Vagina (tissue), 2 donors: ENCODE results near the gene CHMP6.

Experiments
- POLR2A ChIP-seq, 2 donors: fragments of 450-650 bp; IDR thresholded peaks; one replicate each; pipeline ENCODE4 v1.6.1; 2017; ENCODE audit warnings: antibody characterized with exemption in 2 of 2, mild to moderate bottlenecking in 2 of 2, moderate library complexity in 2 of 2
- POLR2AphosphoS5 ChIP-seq, 2 donors: sonication (generic); formaldehyde crosslinking; IDR thresholded peaks; one replicate each; pipeline ENCODE4 v1.9.0; 2017; ENCODE audit warnings: antibody characterized with exemption in 2 of 2, mild to moderate bottlenecking in 2 of 2, low read depth in 1 of 2; ENCODE audit not compliant: insufficient read depth in 1 of 2
- TF ChIP-seq, protein P1 (sequence below), 3 experiments: fragments of 450-650 bp in 2 of 3; fragments of 200-600 bp in 1 of 3; sonication (generic) in 1 of 3; IDR thresholded peaks; one replicate each; pipeline ENCODE4 v1.5.1; 2017 to 2019; ENCODE audit warnings: antibody characterized with exemption in 3 of 3, mild to moderate bottlenecking in 2 of 3, moderate library complexity in 2 of 3

- no peak for TF ChIP-seq POLR2A (IDR thresholded peaks at IDR 0.05)
- TF ChIP-seq, protein P1, sequence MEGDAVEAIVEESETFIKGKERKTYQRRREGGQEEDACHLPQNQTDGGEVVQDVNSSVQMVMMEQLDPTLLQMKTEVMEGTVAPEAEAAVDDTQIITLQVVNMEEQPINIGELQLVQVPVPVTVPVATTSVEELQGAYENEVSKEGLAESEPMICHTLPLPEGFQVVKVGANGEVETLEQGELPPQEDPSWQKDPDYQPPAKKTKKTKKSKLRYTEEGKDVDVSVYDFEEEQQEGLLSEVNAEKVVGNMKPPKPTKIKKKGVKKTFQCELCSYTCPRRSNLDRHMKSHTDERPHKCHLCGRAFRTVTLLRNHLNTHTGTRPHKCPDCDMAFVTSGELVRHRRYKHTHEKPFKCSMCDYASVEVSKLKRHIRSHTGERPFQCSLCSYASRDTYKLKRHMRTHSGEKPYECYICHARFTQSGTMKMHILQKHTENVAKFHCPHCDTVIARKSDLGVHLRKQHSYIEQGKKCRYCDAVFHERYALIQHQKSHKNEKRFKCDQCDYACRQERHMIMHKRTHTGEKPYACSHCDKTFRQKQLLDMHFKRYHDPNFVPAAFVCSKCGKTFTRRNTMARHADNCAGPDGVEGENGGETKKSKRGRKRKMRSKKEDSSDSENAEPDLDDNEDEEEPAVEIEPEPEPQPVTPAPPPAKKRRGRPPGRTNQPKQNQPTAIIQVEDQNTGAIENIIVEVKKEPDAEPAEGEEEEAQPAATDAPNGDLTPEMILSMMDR (IDR thresholded peaks at IDR 0.05): no peak
- no peak for TF ChIP-seq POLR2AphosphoS5 (IDR thresholded peaks at IDR 0.05; ENCODE audit: insufficient read depth in 1 of 2, low read depth in 1 of 2)
Measured at GRCh38 chr17:81010935-81011334, 19.3 kb downstream of the CHMP6 start.
